ENCODE data around the gene RNF207. TPM values are rescaled to one million over a fixed set of nuclear protein-coding genes. Genes with fewer than 3 reads are reported as not detected.
A peak's percentile ranks its signal among the peaks of the same experiment; 100 is the strongest.

RNF207 gene
- total and polyA plus RNA-seq, 2 of the 8 experiments (the other 6 are each of a cell fraction or from before 2014, with no cell fraction given), result 3.9 to 5.4 TPM

DNA sequence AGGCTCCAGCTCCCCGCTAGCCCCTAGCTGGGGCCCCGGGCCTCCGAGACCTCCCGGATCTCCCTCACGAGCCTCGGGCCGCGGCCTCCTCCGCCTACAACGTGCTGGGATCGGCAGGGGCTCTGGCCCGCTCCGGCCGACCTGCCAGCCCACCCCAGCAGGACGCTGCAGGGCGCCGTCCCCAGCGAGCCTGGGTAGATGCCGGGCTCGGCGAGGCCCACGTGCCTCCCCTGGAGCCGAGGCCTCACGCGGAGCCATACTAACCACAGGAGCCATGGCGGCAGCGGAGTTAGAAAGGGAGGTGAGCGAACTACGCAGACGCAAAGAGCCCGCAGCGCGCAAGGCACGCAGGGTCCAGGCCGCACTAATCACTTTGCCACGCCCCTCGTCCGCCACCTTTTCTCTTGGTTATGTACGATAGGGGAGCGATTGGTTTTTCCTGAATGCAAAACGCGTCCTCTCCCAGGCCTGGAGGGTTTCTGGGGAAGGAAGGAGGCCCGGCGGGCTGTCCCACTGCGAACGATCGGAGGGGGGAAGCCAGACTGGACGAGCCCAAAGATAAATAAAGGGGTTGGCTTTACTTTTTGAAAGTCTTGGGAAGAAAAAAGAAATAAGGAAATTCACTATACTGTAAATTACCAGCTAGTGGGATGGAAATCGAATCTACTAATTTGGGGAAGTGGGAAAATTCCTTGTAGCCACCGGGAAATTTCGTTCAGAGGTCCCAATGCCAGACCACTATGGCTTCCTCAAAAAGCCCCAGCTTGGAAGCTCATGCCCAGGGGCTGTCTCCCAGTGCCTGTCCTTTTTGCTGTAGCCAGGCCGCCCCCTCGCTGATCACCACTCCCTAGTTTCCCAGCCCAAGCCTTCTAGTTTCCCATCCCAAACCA lies 6.4 kb upstream of the RNF207 start, which contains the start of gene RPL22:
Gene RPL22, minus strand, starts transcription at position 298 of the 890 bp plus-strand sequence. Its CDS starts 22 bp downstream, at position 276.
- peaks cover 29 to 53% of the 10 kb centered on the region in 2 experiments for H3K79me2 ChIP-seq (ENCODE audit: control insufficient read depth in 1 of 2, insufficient read depth in 2 of 2, low read length in 2 of 2)
- peak within 1 kb of the TSS; percentile 99 for H3K4ac ChIP-seq (replicated peaks; ENCODE audit: insufficient read length, low read depth, low read length)
- H3K27me3 ChIP-seq (replicated peaks in 1 of 4; ENCODE audit: control insufficient read depth in 3 of 4, extremely low read depth in 1 of 4, insufficient read depth in 3 of 4, low read length in 3 of 4), result no peaks in the 10 kb centered on the region
- H2BK5ac ChIP-seq (ENCODE audit: low read depth, low read length), result peak within 1 kb of the TSS; percentile 91
- H3K23me2 ChIP-seq (ENCODE audit: low read depth, low read length), result peaks cover 10% of the 10 kb centered on the region
- peak within 1 kb of the TSS; percentile 83 for H2AFZ ChIP-seq (ENCODE audit: low read length)
- no peak within 1 kb of the TSS for H3K14ac ChIP-seq (ENCODE audit: insufficient read length)
- H2BK120ac ChIP-seq (replicated peaks; ENCODE audit: low read depth, low read length), result peak within 1 kb of the TSS; percentile 91
- POLR2A ChIA-PET (ENCODE audit: partially characterized antibody), result interaction anchor here (0.7 to 4.9 kb wide), 15 partner anchors 8 to 402 kb away, joined by 3 to 65 read pairs (median 5); partner anchors contain the start of genes ICMT, KLHL21 and RNF207
- CTCF ChIA-PET (ENCODE audit: partially characterized antibody), result interaction anchor here (0.5 to 17.1 kb wide), 6 partner anchors 8 to 556 kb away, joined by 3 to 353 read pairs (median 6); partner anchors contain the start of genes HES3 and ICMT
- peak within 1 kb of the TSS; percentile 88 for H2BK15ac ChIP-seq (ENCODE audit: low read length)
- FAIRE-seq, result peak; percentile 90
- H3K27ac ChIP-seq (ENCODE audit: low read depth, low read length), result peak within 1 kb of the TSS; percentile 95
- peak within 1 kb of the TSS; percentile 69 to 98 (median 86) for H3K4me3 ChIP-seq (ENCODE audit: extremely low read depth in 1 of 4, insufficient read depth in 2 of 4, low read depth in 3 of 4, low read length in 4 of 4)
- H3K36me3 ChIP-seq (ENCODE audit: control insufficient read depth in 2 of 4, insufficient read depth in 4 of 4, low read length in 3 of 4), result peaks cover 7 to 35% (median 23%) of the 10 kb centered on the region in 4 experiments
- peak within 1 kb of the TSS; percentile 32; the same call in 1 of the 2 replicates for H2AK5ac ChIP-seq (ENCODE audit: low read depth, low read length)
- H3K23ac ChIP-seq (ENCODE audit: insufficient read length), result no peak within 1 kb of the TSS
- H3K4me1 ChIP-seq (replicated peaks in 1 of 4; ENCODE audit: control insufficient read depth in 3 of 4, insufficient read depth in 4 of 4, low read length in 3 of 4), result peaks cover 6 to 13% (median 8%) of the 10 kb centered on the region in 4 experiments; a peak in 6 of 7 replicates
- H4K8ac ChIP-seq (ENCODE audit: extremely low read depth, insufficient read depth, low read length), result peak within 1 kb of the TSS; percentile 97; the same call in 1 of the 2 replicates
- H4K5ac ChIP-seq (ENCODE audit: insufficient read length, low read depth, low read length), result peak within 1 kb of the TSS; percentile 94
- peak within 1 kb of the TSS; percentile 99 for H4K91ac ChIP-seq (replicated peaks; ENCODE audit: insufficient read length, low read length)
- H2BK12ac ChIP-seq (ENCODE audit: low read depth, low read length), result peak within 1 kb of the TSS; percentile 64
- H4K20me1 ChIP-seq (replicated peaks in 1 of 2; ENCODE audit: control insufficient read depth in 1 of 2, insufficient read depth in 2 of 2, low read length in 2 of 2), result peaks cover 5 to 7% of the 10 kb centered on the region in 2 experiments
- no peaks in the 10 kb centered on the region for H3K9me3 ChIP-seq (ENCODE audit: insufficient read depth in 2 of 2, low read depth in 1 of 2, low read length in 1 of 2)
- peak within 1 kb of the TSS; percentile 82 to 97 for H3K4me2 ChIP-seq (ENCODE audit: insufficient read depth in 1 of 2, low read depth in 2 of 2, low read length in 2 of 2)
- peak within 1 kb of the TSS; percentile 87 for H3K56ac ChIP-seq (replicated peaks; ENCODE audit: insufficient read length, low read depth, low read length)
- H3K79me1 ChIP-seq (ENCODE audit: low read depth, low read length), result no peaks in the 10 kb centered on the region; the same call in 1 of the 2 replicates
- DNase-seq (ENCODE audit: low read depth in 1 of 2, low spot score in 2 of 2), result peak; percentile 94 to 96
- H3K9ac ChIP-seq (replicated peaks in 1 of 4; ENCODE audit: extremely low read depth in 1 of 4, low read depth in 3 of 4, low read length in 3 of 4), result peak within 1 kb of the TSS; percentile 94 to 99 (median 96)
- peak within 1 kb of the TSS; percentile 98 for H3K18ac ChIP-seq (ENCODE audit: extremely low read depth, low read length)
- no peak within 1 kb of the TSS for H2BK20ac ChIP-seq (ENCODE audit: low read length)
- WGBS, 2 experiments (ENCODE audit: extremely low coverage in 1 of 2, insufficient coverage in 1 of 2, insufficient read length in 1 of 2, insufficient replicate concordance in 2 of 2, low coverage in 1 of 2, low lambda C conversion rate in 2 of 2, missing lambda C conversion rate in 1 of 2), result 2% methylated on average over 53 of the region's 53 CpGs; no CpG with 5 or more reads in 1 of the 2 experiments
- TF ChIP-seq POLR2A (IDR thresholded peaks at IDR 0.05; ENCODE audit: control extremely low read depth in 1 of 2, low read depth in 2 of 2, low read length in 2 of 2) (peak; percentile 44 to 89), KDM1A (IDR thresholded peaks at IDR 0.05; ENCODE audit: borderline replicate concordance, low read length) (no peak), ATF2 (IDR thresholded peaks at IDR 0.05; ENCODE audit: low read length) (no peak), NANOG (IDR thresholded peaks at IDR 0.05; ENCODE audit: insufficient read depth, low read depth, low read length, poor library complexity, severe bottlenecking) (no peak), TEAD4 (IDR thresholded peaks at IDR 0.05; ENCODE audit: low read depth, low read length) (peak; percentile 63; the same call in 1 of the 2 replicates), MAFK (IDR thresholded peaks at IDR 0.05; ENCODE audit: low read depth, low read length) (no peak), SUZ12 (IDR thresholded peaks at IDR 0.05; ENCODE audit: low read length) (no peak), RNF2 (IDR thresholded peaks at IDR 0.05; ENCODE audit: borderline replicate concordance, low read depth, low read length, missing control alignments, poor library complexity, severe bottlenecking) (no peak)
